HepG2 (cell line): Measurements from ENCODE around the gene NTN5. TPM values are rescaled to one million over a fixed set of nuclear protein-coding genes. Genes with fewer than 3 reads are reported as not detected.
A peak's percentile ranks its signal among the peaks of the same experiment; 100 is the strongest.

Experiments used
- DMAP1 ChIP-seq: IDR thresholded peaks from 2 replicates; pipeline ENCODE4 v1.6.1; 2016
- GABPA ChIP-seq, 2 experiments: IDR thresholded peaks; 2 replicates each; pipeline ENCODE4 v1.6.1; 2011 to 2016; ENCODE audit warnings: low read depth in 2 of 2, low read length in 1 of 2, missing biosample characterization in 1 of 2, missing genetic modification characterization in 1 of 2
- KDM3A ChIP-seq: IDR thresholded peaks from 2 replicates; pipeline ENCODE4 v1.6.1; 2018; ENCODE audit warnings: low read depth, missing compliant biosample characterization
- LBX2 ChIP-seq: sonication (generic); formaldehyde crosslinking; IDR thresholded peaks from 2 replicates; pipeline ENCODE4 v1.5.0; 2020; ENCODE audit warnings: missing genetic modification reagents, mild to moderate bottlenecking, borderline replicate concordance
- MIER2 ChIP-seq: IDR thresholded peaks from 2 replicates; pipeline ENCODE4 v1.6.1; 2016; ENCODE audit warnings: missing biosample characterization, missing genetic modification reagents
- SNRNP70 ChIP-seq: fragments of 200-400 bp; formaldehyde crosslinking; IDR thresholded peaks from 2 replicates; pipeline ENCODE4 v1.6.1; 2017; ENCODE audit warnings: mild to moderate bottlenecking, low read depth, low read length, moderate library complexity
- SP2 ChIP-seq: sonication (generic); formaldehyde crosslinking; IDR thresholded peaks from 2 replicates; pipeline ENCODE4 v1.5.1; 2020; ENCODE audit warnings: mild to moderate bottlenecking, missing genetic modification reagents
- SRY ChIP-seq: sonication (generic); formaldehyde crosslinking; IDR thresholded peaks from 2 replicates; pipeline ENCODE4 v1.8.0; 2022; ENCODE audit warnings: mild to moderate bottlenecking, missing genetic modification reagents
- TAF1 ChIP-seq: sonication (generic); formaldehyde crosslinking; IDR thresholded peaks from 2 replicates; pipeline ENCODE4 v1.4.0; 2020; ENCODE audit warnings: missing genetic modification reagents
- TBL1XR1 ChIP-seq: fragments of 150-350 bp; IDR thresholded peaks from 2 replicates; pipeline ENCODE4 v1.6.1; 2014; ENCODE audit warnings: borderline replicate concordance, low read length; ENCODE audit not compliant: partially characterized antibody
- TBX2 ChIP-seq: sonication (generic); formaldehyde crosslinking; IDR thresholded peaks from 2 replicates; pipeline ENCODE4 v1.5.0; 2020; ENCODE audit warnings: missing genetic modification reagents, mild to moderate bottlenecking, borderline replicate concordance
- THAP7 ChIP-seq: sonication (generic); formaldehyde crosslinking; IDR thresholded peaks from 2 replicates; pipeline ENCODE4 v1.8.1; 2023; ENCODE audit warnings: mild to moderate bottlenecking, missing genetic modification reagents
- ZNF343 ChIP-seq: sonication (generic); formaldehyde crosslinking; IDR thresholded peaks from 2 replicates; pipeline ENCODE4 v1.4.0; 2020; ENCODE audit warnings: mild to moderate bottlenecking, missing genetic modification reagents
- ZNF350 ChIP-seq: sonication (generic); formaldehyde crosslinking; IDR thresholded peaks from 2 replicates; pipeline ENCODE4 v1.4.0; 2020; ENCODE audit warnings: mild to moderate bottlenecking, low read depth, missing genetic modification reagents, borderline replicate concordance
- ZNF513 ChIP-seq: sonication (generic); formaldehyde crosslinking; conservative IDR thresholded peaks from 2 replicates; pipeline ENCODE4 v1.5.0; 2020; ENCODE audit warnings: missing genetic modification reagents
- ZNF569 ChIP-seq: sonication (generic); formaldehyde crosslinking; IDR thresholded peaks from 2 replicates; pipeline ENCODE4 v1.5.0; 2020; ENCODE audit warnings: mild to moderate bottlenecking, missing genetic modification reagents, moderate library complexity, borderline replicate concordance
- ZNF619 ChIP-seq: sonication (generic); formaldehyde crosslinking; IDR thresholded peaks from 2 replicates; pipeline ENCODE4 v1.4.0; 2020; ENCODE audit warnings: mild to moderate bottlenecking, missing genetic modification reagents
- ZNF639 ChIP-seq: conservative IDR thresholded peaks from 2 replicates; pipeline ENCODE4 v1.6.1; 2018; ENCODE audit warnings: missing genetic modification reagents
- ZNF660 ChIP-seq: sonication (generic); formaldehyde crosslinking; IDR thresholded peaks from 2 replicates; pipeline ENCODE4 v1.5.1; 2020; ENCODE audit warnings: mild to moderate bottlenecking, low read depth, missing genetic modification reagents, borderline replicate concordance
- ZNF670 ChIP-seq: sonication (generic); formaldehyde crosslinking; IDR thresholded peaks from 2 replicates; pipeline ENCODE4 v1.8.0; 2022; ENCODE audit warnings: mild to moderate bottlenecking, missing genetic modification reagents, borderline replicate concordance
- ZNF761 ChIP-seq: sonication (generic); formaldehyde crosslinking; conservative IDR thresholded peaks from 2 replicates; pipeline ENCODE4 v1.4.0; 2020; ENCODE audit warnings: mild to moderate bottlenecking, missing genetic modification reagents
- ZNF776 ChIP-seq: sonication (generic); formaldehyde crosslinking; IDR thresholded peaks from 2 replicates; pipeline ENCODE4 v1.4.0; 2020; ENCODE audit warnings: mild to moderate bottlenecking, missing genetic modification reagents
- ZNF839 ChIP-seq: sonication (generic); formaldehyde crosslinking; IDR thresholded peaks from 2 replicates; pipeline ENCODE4 v1.4.0; 2020; ENCODE audit warnings: missing genetic modification reagents, mild to moderate bottlenecking, borderline replicate concordance
- ZNF879 ChIP-seq: sonication (generic); formaldehyde crosslinking; IDR thresholded peaks from 2 replicates; pipeline ENCODE4 v1.8.1; 2023; ENCODE audit warnings: missing genetic modification reagents
- polyA plus RNA-seq, 8 experiments: library from polyadenylated mRNA; depleted of rRNA in 3 of 8; stranded (reverse) in 7 of 8; unstranded in 1 of 8; fragments of >200 nt; fragmentation: Illumina TruSeq in 4 of 8; extraction: Trizol in 4 of 8; gene quantifications; 2 replicates each; pipeline versions ENCODE4 v1.2.1 to v1.2.3, GENCODE V29; 2011 to 2016; ENCODE audit warnings: low read depth in 4 of 8, missing spikeins in 1 of 8, mixed read lengths in 1 of 8; ENCODE audit not compliant: insufficient read depth in 1 of 8
- total RNA-seq, 5 experiments: library from RNA; depleted of rRNA; stranded (reverse); fragments of >200 nt; fragmentation: Illumina TruSeq; extraction: Trizol; gene quantifications; 2 replicates each; pipeline ENCODE4 v1.2.3, GENCODE V29; 2016; ENCODE audit warnings: low read depth in 1 of 5

NTN5 gene
- total and polyA plus RNA-seq, 2 of the 13 experiments (the other 11 are each of a cell fraction or from before 2014, with no cell fraction given), result 0.05 TPM; not detected in 1

- TF ChIP-seq ZNF639 (CRISPR knock-in tag), result peak; percentile 98
- 0 out of 2 replicates have a peak, but pooled peaks have one; percentile 74 for TF ChIP-seq ZNF619 (CRISPR knock-in tag)
- TF ChIP-seq LBX2 (CRISPR knock-in tag), result no peak
- peak; percentile 99 for TF ChIP-seq ZNF350 (CRISPR knock-in tag)
- TF ChIP-seq DMAP1, result peak; percentile 99
- TF ChIP-seq ZNF761 (CRISPR knock-in tag), result 0 out of 2 replicates have a peak, but pooled peaks have one; percentile 45
- peak; percentile 30 for TF ChIP-seq TBL1XR1
- TF ChIP-seq GABPA (IDR thresholded peaks at IDR 0.05; ENCODE audit: low read depth, low read length), result peak; percentile 87
- TF ChIP-seq GABPA (CRISPR knock-in tag; IDR thresholded peaks at IDR 0.05; ENCODE audit: low read depth), result peak; percentile 96
- 0 out of 2 replicates have a peak, but pooled peaks have one; percentile 80 for TF ChIP-seq ZNF839
- no peak for TF ChIP-seq ZNF879 (CRISPR knock-in tag)
- TF ChIP-seq THAP7 (CRISPR knock-in tag), result 0 out of 2 replicates have a peak, but pooled peaks have one; percentile 42
- peak; percentile 96 for TF ChIP-seq TAF1 (CRISPR knock-in tag)
- peak; percentile 68; the same call in 1 of the 2 replicates for TF ChIP-seq MIER2 (CRISPR knock-in tag)
- TF ChIP-seq TBX2, result peak; percentile 96
- TF ChIP-seq ZNF343 (CRISPR knock-in tag), result peak; percentile 62; the same call in 1 of the 2 replicates
- TF ChIP-seq SP2 (CRISPR knock-in tag), result peak; percentile 71; the same call in 1 of the 2 replicates
- TF ChIP-seq ZNF670 (CRISPR knock-in tag), result peak; percentile 79; the same call in 1 of the 2 replicates
- no peak; the same call in 1 of the 2 replicates for TF ChIP-seq ZNF776
- TF ChIP-seq SRY (CRISPR knock-in tag), result peak; percentile 84
- no peak for TF ChIP-seq ZNF660 (CRISPR knock-in tag)
- no peak for TF ChIP-seq ZNF513 (CRISPR knock-in tag)
- peak; percentile 97 for TF ChIP-seq KDM3A (CRISPR knock-in tag)
- no peak for TF ChIP-seq SNRNP70
- TF ChIP-seq ZNF569, result 0 out of 2 replicates have a peak, but pooled peaks have one; percentile 76
Observed at GRCh38 chr19:48618916-48619691, 53.7 kb downstream of the NTN5 start, which contains the start of the genes RPL18 and SPHK2 (continued).
